GM12878 (cell line): ENCODE measurements around the gene PREX1. TPM values are rescaled to one million over a fixed set of nuclear protein-coding genes. Genes with fewer than 3 reads are reported as not detected.

Source experiments
- ATAC-seq: fragments of 200-7000 bp; cut with Tn5 transposase; 3 replicates; pipeline ENCODE4 v1.9.1; 2020; ENCODE audit warnings: mild to moderate bottlenecking, moderate library complexity
- BruUV-seq: library from RNA; stranded (reverse); fragments of 400-500 nt; replicated peaks from 2 replicates; lab custom pipeline; 2021; lab: Mats Ljungman, UMichigan
- CTCF ChIA-PET: fragments of 300-600 bp; sonication (Branson Sonifier 250); formaldehyde crosslinking; extraction: SDS; loops from one replicate; lab custom pipeline; 2021; ENCODE audit warnings: inconsistent platforms; lab: Yijun Ruan, JAX
- POLR2A ChIA-PET: fragments of 350-600 bp; formaldehyde crosslinking; extraction: SDS; loops from one replicate; lab custom pipeline; 2021; ENCODE audit warnings: inconsistent platforms; lab: Charles Lee
- RAD21 ChIA-PET: fragments of 300-600 bp; sonication (Branson Sonifier 250); formaldehyde crosslinking; loops from one replicate; lab custom pipeline; 2023; ENCODE audit warnings: antibody characterized with exemption; ENCODE audit not compliant: unreplicated experiment; lab: Charles Lee
- SMC1A ChIA-PET: fragments of 300-600 bp; sonication (Branson Sonifier 250); formaldehyde crosslinking; loops from one replicate; lab custom pipeline; 2023; ENCODE audit not compliant: unreplicated experiment, uncharacterized antibody; lab: Charles Lee
- DNase-seq: peaks from one replicate; pipeline ENCODE4 v3.0.0-alpha.2; 2011; ENCODE audit warnings: low read depth, low spot score
- FAIRE-seq: peaks from 3 replicates; lab custom pipeline; 2011; peaks lifted over from hg19 to GRCh38; lab: Jason Lieb, UNC
- H2AFZ ChIP-seq: 2 replicates; pipeline ENCODE4 v1.6.0; 2011; ENCODE audit warnings: low read depth, low read length, control low read depth; ENCODE audit not compliant: control insufficient read depth
- H3K27ac ChIP-seq: 2 replicates; pipeline ENCODE4 v1.5.1; 2011; ENCODE audit warnings: control low read depth; ENCODE audit not compliant: control insufficient read depth, insufficient read depth
- H3K27me3 ChIP-seq, 2 experiments: replicated peaks in 1 of 2; 2 replicates each; pipeline versions ENCODE4 v1.6.0 to v1.6.1; 2011; ENCODE audit warnings: low read length in 1 of 2; ENCODE audit not compliant: control insufficient read depth in 2 of 2, insufficient read depth in 2 of 2
- H3K36me3 ChIP-seq, 2 experiments: 2 replicates each; pipeline ENCODE4 v1.5.1; 2011; ENCODE audit warnings: low read length in 1 of 2; ENCODE audit not compliant: control insufficient read depth in 2 of 2, insufficient read depth in 2 of 2
- H3K4me1 ChIP-seq: 2 replicates; pipeline ENCODE4 v1.6.1; 2011; ENCODE audit warnings: mild to moderate bottlenecking, low read length, moderate library complexity, mixed read lengths; ENCODE audit not compliant: control insufficient read depth, insufficient read depth
- H3K4me2 ChIP-seq: 2 replicates; pipeline ENCODE4 v1.6.0; 2011; ENCODE audit warnings: control low read depth; ENCODE audit not compliant: control insufficient read depth, insufficient read depth
- H3K4me3 ChIP-seq: fragments of 200-600 bp; sonication (generic); 2 replicates; pipeline ENCODE4 v1.5.1; 2016
- H3K79me2 ChIP-seq: 2 replicates; pipeline ENCODE4 v1.6.0; 2011; ENCODE audit warnings: low read length; ENCODE audit not compliant: control insufficient read depth, insufficient read depth
- H3K9ac ChIP-seq: 2 replicates; pipeline ENCODE4 v1.8.0; 2011; ENCODE audit warnings: low read length, control low read depth, mixed read lengths; ENCODE audit not compliant: control insufficient read depth, insufficient read depth
- H3K9me3 ChIP-seq: replicated peaks from 3 replicates; pipeline ENCODE4 v1.5.1; 2011; ENCODE audit warnings: mild to moderate bottlenecking, low read length; ENCODE audit not compliant: control insufficient read depth, insufficient read depth
- H4K20me1 ChIP-seq: 2 replicates; pipeline ENCODE4 v1.6.0; 2011; ENCODE audit not compliant: control insufficient read depth, insufficient read depth
- CTCF ChIP-seq, 3 experiments: IDR thresholded peaks in 2 of 3; conservative IDR thresholded peaks in 1 of 3; 2 replicates each; pipeline ENCODE4 v1.5.1; 2011; ENCODE audit warnings: low read depth in 3 of 3, low read length in 3 of 3, mild to moderate bottlenecking in 3 of 3, control low read depth in 2 of 3, moderate library complexity in 2 of 3, inconsistent platforms in 1 of 3, mixed read lengths in 1 of 3; ENCODE audit not compliant: control insufficient read depth in 2 of 3, insufficient read depth in 1 of 3; ENCODE audit errors: extremely low read depth in 1 of 3
- MEF2B ChIP-seq: fragments of 450-650 bp; IDR thresholded peaks from 2 replicates; pipeline ENCODE4 v1.6.1; 2018; ENCODE audit warnings: mild to moderate bottlenecking, moderate library complexity; ENCODE audit not compliant: partially characterized antibody, poor library complexity, severe bottlenecking
- NR2F1 ChIP-seq: fragments of 450-650 bp; conservative IDR thresholded peaks from 2 replicates; pipeline ENCODE4 v1.6.1; 2017; ENCODE audit warnings: mild to moderate bottlenecking
- RUNX3 ChIP-seq: IDR thresholded peaks from 2 replicates; pipeline ENCODE4 v1.6.1; 2012; ENCODE audit warnings: low read length, inconsistent platforms
- SPI1 ChIP-seq: IDR thresholded peaks from 2 replicates; pipeline ENCODE4 v1.6.1; 2011; ENCODE audit warnings: low read depth, mild to moderate bottlenecking, low read length, moderate library complexity, borderline replicate concordance; ENCODE audit not compliant: insufficient read depth
- TBL1XR1 ChIP-seq: IDR thresholded peaks from 2 replicates; pipeline ENCODE4 v1.6.1; 2012; ENCODE audit warnings: low read depth, low read length, improper control_type of control experiment
- TCF12 ChIP-seq: IDR thresholded peaks from 2 replicates; pipeline ENCODE4 v1.6.1; 2011; ENCODE audit warnings: low read depth, mild to moderate bottlenecking, low read length
- ZSCAN29 ChIP-seq: fragments of 450-650 bp; IDR thresholded peaks from 2 replicates; pipeline ENCODE4 v1.6.1; 2017; ENCODE audit warnings: mild to moderate bottlenecking, moderate library complexity
- WGBS: methylation state at CpG from one replicate; pipeline ENCODE4 v1.1.6; 2016; ENCODE audit warnings: low lambda C conversion rate; ENCODE audit not compliant: insufficient replicate concordance, insufficient coverage; ENCODE audit errors: missing lambda C conversion rate; 5-methylcytosine and 5-hydroxymethylcytosine counted together
- in situ Hi-C: fragments of 300-500 bp; cut with MboI; formaldehyde crosslinking; loops from 9 replicates; pipeline ENCODE4 v1.14.3; 2018; ENCODE audit warnings: mixed read lengths
- intact Hi-C: fragments of 100-400 bp; cut with micrococcal nuclease; formaldehyde crosslinking; loops from one replicate; pipeline ENCODE4 v1.14.2; 2022; ENCODE audit not compliant: unreplicated experiment
- polyA plus RNA-seq, 11 experiments: library from polyadenylated mRNA; depleted of rRNA in 4 of 11; unstranded in 6 of 11; stranded (reverse) in 5 of 11; fragments of >200 nt; fragmentation: Nextera tagmentation in 4 of 11; fragmentation: Illumina TruSeq in 1 of 11; extraction: Ambion mirVana in 4 of 11; extraction: Trizol in 1 of 11; gene quantifications; 1 replicate in 1 of 11; 2 replicates in 10 of 11; pipeline versions ENCODE4 v1.2.1 to v1.2.3, GENCODE V29; 2011 to 2016; ENCODE audit warnings: inconsistent platforms in 2 of 11, missing spikeins in 2 of 11, low read depth in 1 of 11
- total RNA-seq, 4 experiments: library from RNA; depleted of rRNA in 3 of 4; stranded (reverse); fragments of >200 nt in 3 of 4; fragmentation: Illumina TruSeq in 1 of 4; extraction: Trizol in 1 of 4; gene quantifications; 2 replicates each; pipeline versions ENCODE4 v1.2.1 to v1.2.3, GENCODE V29; 2013 to 2021

The PREX1 gene
- total and polyA plus RNA-seq, 10 of the 15 experiments (the other 5 are each of a cell fraction or from before 2014, with no cell fraction given): 2.6 to 114 (median 38.9) TPM

GRCh38 chr20:48723308-48724264 is 104.2 kb downstream of the PREX1 start:
- H3K4me1 ChIP-seq: peaks cover 59% of the 10 kb centered on the region

GRCh38 chr20:48722737-48723191 is 105.0 kb downstream of the PREX1 start:
- H3K4me1 ChIP-seq: peaks cover 63% of the 10 kb centered on the region
- FAIRE-seq (no peak), DNase-seq (no peak), ATAC-seq (peak; percentile 14)
- H3K9ac ChIP-seq: peak overlapping the region; percentile 51
- peaks cover 5 to 30% of the 10 kb centered on the region in 2 experiments; a peak in 3 of 4 replicates for H3K36me3 ChIP-seq
- peak overlapping the region; percentile 89 for H3K27ac ChIP-seq
- no peak for TF ChIP-seq ZSCAN29
- no peak for TF ChIP-seq TBL1XR1
- no peak for TF ChIP-seq MEF2B
- 0 out of 6 replicates have a peak, but pooled peaks of 1 of the 3 experiments have one; percentile 3 for TF ChIP-seq CTCF (IDR thresholded peaks at IDR 0.05 in 2 of 3, conservative IDR thresholded peaks at IDR 0.05 in 1 of 3; ENCODE audit: control insufficient read depth in 2 of 3, extremely low read depth in 1 of 3, insufficient read depth in 1 of 3, low read depth in 3 of 3, low read length in 3 of 3)
- TF ChIP-seq NR2F1: no peak
- in situ Hi-C loops (no loop called here), intact Hi-C loops (no loop called here)
- POLR2A ChIA-PET: interaction anchor here (0.8 to 1.1 kb wide), 2 partner anchors 15 to 167 kb away, joined by 3 read pairs; no protein-coding TSS in a partner anchor
- no peak overlapping the region for H2AFZ ChIP-seq
- H3K27me3 ChIP-seq: no peaks in the 10 kb centered on the region
- SMC1A ChIA-PET: interaction anchor here (1.0 to 15.6 kb wide), 4 partner anchors 11 to 182 kb away, joined by 4 to 141 read pairs (median 12); no protein-coding TSS in a partner anchor
- 10% methylated on average over 8 of the region's 8 CpGs for WGBS
- no peak overlapping the region for H3K4me3 ChIP-seq
- H3K9me3 ChIP-seq: no peaks in the 10 kb centered on the region; the same call in 2 of the 3 replicates
- no peaks in the 10 kb centered on the region for H4K20me1 ChIP-seq
- H3K4me2 ChIP-seq: peak overlapping the region; percentile 36
- RAD21 ChIA-PET: interaction anchor here (1.2 to 1.3 kb wide), 2 partner anchors 36 to 104 kb away, joined by 3 to 5 read pairs; no protein-coding TSS in a partner anchor
- BruUV-seq: no TSS peak
- CTCF ChIA-PET: interaction anchor here (1.0 kb wide), 1 partner anchor 65 kb away, joined by 3 read pairs; no protein-coding TSS in a partner anchor
- H3K79me2 ChIP-seq: peaks cover 55% of the 10 kb centered on the region

More at GRCh38 chr20:48723308-48724264, 104.2 kb downstream of the PREX1 start:
- ChIA-PET CTCF (interaction anchor here (1.0 to 1.5 kb wide), 2 partner anchors 12 to 66 kb away, joined by 3 to 5 read pairs; no protein-coding TSS in a partner anchor), RAD21 (interaction anchor here (1.3 kb wide), 1 partner anchor 103 kb away, joined by 5 read pairs; no protein-coding TSS in a partner anchor), SMC1A (interaction anchor here (0.9 to 15.6 kb wide), 8 partner anchors 11 to 181 kb away, joined by 3 to 141 read pairs (median 4); no protein-coding TSS in a partner anchor), POLR2A (interaction anchor here (0.7 to 1.1 kb wide), 3 partner anchors 11 to 166 kb away, joined by 3 read pairs; no protein-coding TSS in a partner anchor)
- H4K20me1 ChIP-seq: no peaks in the 10 kb centered on the region
- peak overlapping the region; percentile 51 for H3K9ac ChIP-seq
- peaks cover 49% of the 10 kb centered on the region for H3K79me2 ChIP-seq
- H2AFZ ChIP-seq: no peak overlapping the region
- in situ Hi-C loops (no loop called here), intact Hi-C loops (no loop called here)
- WGBS: 9% methylated on average over 29 of the region's 29 CpGs
- ATAC-seq (no peak), FAIRE-seq (no peak), DNase-seq (no peak)
- no peaks in the 10 kb centered on the region for H3K27me3 ChIP-seq
- peak overlapping the region; percentile 89 for H3K27ac ChIP-seq
- peak overlapping the region; percentile 36 for H3K4me2 ChIP-seq
- no TSS peak for BruUV-seq
- H3K9me3 ChIP-seq: no peaks in the 10 kb centered on the region; the same call in 2 of the 3 replicates
- H3K36me3 ChIP-seq: peaks cover 12 to 31% of the 10 kb centered on the region in 2 experiments
- TF ChIP-seq TCF12 (no peak), RUNX3 (peak; percentile 34; the same call in 1 of the 2 replicates), SPI1 (peak; percentile 62; the same call in 1 of the 2 replicates)
- no peak overlapping the region for H3K4me3 ChIP-seq
